ENCODE data around the gene DACH2.
A peak's percentile ranks its signal among the peaks of the same experiment; 100 is the strongest.
"Not testable (repeated sequence)": the region's sequence is repeated elsewhere in the genome, so short reads cannot be mapped to it uniquely, and the experiment has no call there.

The DACH2 gene

DNA sequence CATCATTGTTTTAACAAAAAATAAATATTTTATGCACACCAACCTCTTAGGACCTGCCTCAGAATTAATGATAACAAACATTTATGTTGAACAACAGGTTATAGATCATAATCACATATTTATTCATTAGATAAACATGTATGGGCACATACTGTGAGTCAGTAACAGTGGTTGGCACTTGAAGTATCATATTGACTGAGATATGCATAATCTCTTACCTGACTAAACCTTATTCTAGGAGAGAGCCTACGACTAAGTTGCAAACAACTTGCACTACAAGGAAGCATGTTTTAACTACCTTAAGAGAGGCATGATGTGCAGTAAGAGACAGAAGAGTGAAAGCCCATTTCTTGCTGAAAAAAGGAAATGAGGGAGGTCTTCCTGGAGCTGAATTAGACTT lies 6.5 kb upstream of the DACH2 start:
- TF ChIP-seq, protein P1, sequence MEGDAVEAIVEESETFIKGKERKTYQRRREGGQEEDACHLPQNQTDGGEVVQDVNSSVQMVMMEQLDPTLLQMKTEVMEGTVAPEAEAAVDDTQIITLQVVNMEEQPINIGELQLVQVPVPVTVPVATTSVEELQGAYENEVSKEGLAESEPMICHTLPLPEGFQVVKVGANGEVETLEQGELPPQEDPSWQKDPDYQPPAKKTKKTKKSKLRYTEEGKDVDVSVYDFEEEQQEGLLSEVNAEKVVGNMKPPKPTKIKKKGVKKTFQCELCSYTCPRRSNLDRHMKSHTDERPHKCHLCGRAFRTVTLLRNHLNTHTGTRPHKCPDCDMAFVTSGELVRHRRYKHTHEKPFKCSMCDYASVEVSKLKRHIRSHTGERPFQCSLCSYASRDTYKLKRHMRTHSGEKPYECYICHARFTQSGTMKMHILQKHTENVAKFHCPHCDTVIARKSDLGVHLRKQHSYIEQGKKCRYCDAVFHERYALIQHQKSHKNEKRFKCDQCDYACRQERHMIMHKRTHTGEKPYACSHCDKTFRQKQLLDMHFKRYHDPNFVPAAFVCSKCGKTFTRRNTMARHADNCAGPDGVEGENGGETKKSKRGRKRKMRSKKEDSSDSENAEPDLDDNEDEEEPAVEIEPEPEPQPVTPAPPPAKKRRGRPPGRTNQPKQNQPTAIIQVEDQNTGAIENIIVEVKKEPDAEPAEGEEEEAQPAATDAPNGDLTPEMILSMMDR (IDR thresholded peaks at IDR 0.05; ENCODE audit: low read depth, low read length): no peak
- no peak overlapping the region for H3K4me3 ChIP-seq (ENCODE audit: low read depth, low read length)

DNA sequence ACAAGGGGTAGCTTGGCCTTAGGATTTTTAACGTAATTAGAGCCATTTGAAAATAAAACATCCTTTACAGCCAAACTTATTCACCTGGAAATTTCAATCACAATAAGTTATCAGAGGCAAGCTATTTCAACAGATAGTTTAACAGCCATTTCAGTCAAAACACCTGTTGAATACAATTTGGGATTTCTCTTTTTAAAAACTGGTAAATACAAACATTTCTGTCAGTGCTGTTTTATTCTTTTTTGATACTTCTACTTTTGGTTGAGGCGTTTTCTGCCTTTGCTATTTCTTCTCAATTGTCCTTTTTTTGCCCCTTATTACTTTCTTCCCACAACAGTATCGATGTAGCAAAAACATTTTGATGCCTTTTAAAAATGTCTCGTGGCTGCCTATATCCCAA lies 2.1 kb upstream of the DACH2 start:
- TF ChIP-seq, protein P1 (IDR thresholded peaks at IDR 0.05; ENCODE audit: low read depth, low read length): no peak
- no peak overlapping the region for H3K4me3 ChIP-seq (ENCODE audit: low read depth, low read length)

DNA sequence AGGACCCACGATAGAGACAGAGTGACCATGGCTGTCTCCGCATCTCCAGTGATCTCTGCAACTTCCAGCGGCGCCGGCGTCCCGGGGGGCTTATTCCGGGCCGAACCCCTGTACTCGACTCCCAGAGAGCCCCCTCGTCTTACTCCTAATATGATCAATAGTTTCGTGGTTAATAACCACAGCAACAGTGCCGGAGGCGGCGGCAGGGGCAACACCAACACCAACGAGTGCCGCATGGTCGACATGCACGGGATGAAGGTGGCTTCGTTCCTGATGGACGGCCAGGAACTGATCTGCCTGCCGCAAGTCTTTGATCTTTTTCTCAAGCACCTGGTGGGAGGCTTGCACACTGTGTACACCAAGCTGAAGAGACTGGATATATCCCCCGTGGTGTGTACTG lies 343 bp downstream of the DACH2 start:
- TF ChIP-seq, protein P1 (IDR thresholded peaks at IDR 0.05; ENCODE audit: low read depth, low read length): no peak
- H3K4me3 ChIP-seq (ENCODE audit: low read depth, low read length): peak overlapping the region; percentile 43

DNA sequence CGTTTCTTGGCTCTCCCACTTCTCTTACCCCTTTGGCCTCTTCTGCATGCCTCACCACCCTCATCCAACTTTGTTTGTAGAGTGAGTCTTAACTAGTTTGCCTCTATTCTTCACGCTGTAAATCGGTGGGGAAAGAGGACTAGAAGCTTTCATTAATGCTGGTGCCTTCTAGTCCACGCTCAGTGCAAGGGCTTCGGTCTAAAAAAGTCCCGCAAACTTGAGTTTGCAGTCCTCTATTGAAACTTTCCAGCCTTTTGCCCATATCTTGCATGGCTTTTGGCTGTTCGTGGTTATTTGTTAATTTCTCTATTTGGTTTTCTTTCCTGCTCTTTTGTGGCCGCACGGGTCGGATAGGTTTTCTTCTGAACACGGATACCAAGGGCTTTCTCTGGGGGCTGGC lies 868 bp downstream of the DACH2 start:
- TF ChIP-seq, protein P1 (IDR thresholded peaks at IDR 0.05; ENCODE audit: low read depth, low read length): no peak
- H3K4me3 ChIP-seq (ENCODE audit: low read depth, low read length): no peak overlapping the region

DNA sequence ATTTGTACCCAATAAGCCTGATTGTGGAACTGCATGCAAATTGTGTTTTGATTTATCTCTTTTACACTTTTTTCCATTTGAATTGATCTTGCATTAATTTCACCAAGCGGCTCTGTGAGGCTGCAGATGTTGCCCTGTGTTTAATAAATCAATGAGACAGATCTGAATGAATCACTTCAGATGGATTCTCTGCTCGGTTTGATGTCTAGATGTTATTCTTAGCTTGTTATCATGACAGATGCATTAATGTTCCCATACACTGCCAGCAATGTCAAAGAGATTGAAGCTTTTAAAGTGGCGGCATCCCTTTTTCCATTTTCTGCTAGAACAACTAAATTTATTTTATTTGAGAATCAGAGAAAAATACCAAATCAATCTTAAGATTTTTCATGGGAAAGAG lies 6.3 kb downstream of the DACH2 start:
- TF ChIP-seq, protein P1 (IDR thresholded peaks at IDR 0.05; ENCODE audit: low read depth, low read length): no peak
- no peak overlapping the region for H3K4me3 ChIP-seq (ENCODE audit: low read depth, low read length)

DNA sequence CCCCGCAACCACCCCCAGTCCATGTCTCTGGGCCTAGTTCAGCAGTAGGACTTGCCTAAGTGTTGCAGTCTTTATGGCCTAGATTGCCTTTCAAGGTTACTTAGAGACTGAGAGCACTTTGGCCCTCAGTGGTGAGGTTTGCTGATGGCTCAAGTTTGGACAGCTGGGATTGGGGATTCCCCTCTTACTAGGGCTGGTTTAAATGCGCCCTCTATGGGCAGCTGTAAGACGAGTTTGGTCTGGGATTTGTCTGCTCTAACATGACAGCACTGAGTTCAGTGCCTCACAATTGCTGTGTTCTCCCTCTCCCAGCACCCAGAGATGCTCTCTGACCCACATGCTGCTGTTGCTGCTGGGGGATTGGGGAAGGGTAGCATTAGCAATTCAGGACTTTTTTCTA lies 23.1 kb downstream of the DACH2 start:
- TF ChIP-seq, protein P1 (IDR thresholded peaks at IDR 0.05; ENCODE audit: low read depth, low read length): no peak

DNA sequence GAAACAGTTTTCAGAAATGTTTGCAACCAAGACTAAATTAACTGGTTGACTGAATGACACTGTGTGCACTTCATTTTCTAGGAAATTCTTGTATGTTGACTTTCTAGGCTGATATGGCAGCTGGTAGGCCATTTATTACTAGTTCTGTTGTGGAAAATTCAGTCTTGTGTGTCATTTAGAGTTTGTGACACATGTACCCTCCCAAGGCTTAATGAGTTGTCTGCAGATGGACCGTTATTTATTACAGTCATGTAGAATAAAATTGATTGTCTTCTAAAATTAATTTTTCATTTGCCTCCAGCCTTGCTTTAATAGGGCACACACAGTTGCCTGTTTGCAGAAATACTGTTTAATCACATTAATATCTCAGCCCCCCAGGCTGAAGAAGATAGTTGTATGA lies 30.7 kb downstream of the DACH2 start:
- no peak overlapping the region for H3K4me3 ChIP-seq (ENCODE audit: low read depth, low read length)
- TF ChIP-seq, protein P1 (IDR thresholded peaks at IDR 0.05; ENCODE audit: low read depth, low read length): no peak

More for the DNA sequence above, 23.1 kb downstream of the DACH2 start:
- no peak overlapping the region for H3K4me3 ChIP-seq (ENCODE audit: low read depth, low read length)

DNA sequence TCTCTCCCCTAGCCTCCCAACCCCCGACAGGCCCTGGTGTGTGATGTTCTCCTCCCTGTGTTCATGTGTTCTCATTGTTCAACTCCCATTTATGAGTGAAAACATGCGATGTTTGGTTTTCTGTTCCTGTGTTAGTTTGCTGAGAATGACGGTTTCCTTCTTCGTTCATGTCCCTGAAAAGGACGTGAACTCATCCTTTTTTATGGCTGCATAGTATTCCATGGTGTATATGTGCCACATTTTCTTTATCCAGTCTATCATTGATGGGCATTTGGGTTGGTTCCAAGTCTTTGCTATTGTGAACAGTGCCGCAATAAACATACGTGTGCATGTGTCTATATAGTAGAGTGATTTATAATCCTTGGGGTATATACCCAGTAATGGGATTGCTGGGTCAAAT lies 33.1 kb downstream of the DACH2 start:
- H3K4me3 ChIP-seq (ENCODE audit: low read depth, low read length): not testable (repeated sequence)

All from WI38 (cell line).